Activated effector memory CD4-positive, alpha-beta T cell treated with anti-CD3 and anti-CD28 coated beads, Interleukin-2, amount 50 U/mL, for 16 hours (primary cell): ENCODE measurements around the gene RALGPS1.

Source experiments
- DNase-seq: peaks from one replicate; pipeline ENCODE4 v3.0.0-alpha.2; 2020

RALGPS1 gene

GRCh38 chr9:127083138-127083980 is 168.8 kb downstream of the RALGPS1 start:
- no peak for DNase-seq

GRCh38 chr9:127084076-127085039 is 169.8 kb downstream of the RALGPS1 start:
- no peak for DNase-seq

- no peak for DNase-seq
These were observed 170.6 kb downstream of the RALGPS1 start for GRCh38 chr9:127085186-127085585.

- DNase-seq: no peak
These were observed 172.2 kb downstream of the RALGPS1 start for GRCh38 chr9:127086771-127087170.

- DNase-seq: no peak
These were observed 172.8 kb downstream of the RALGPS1 start for GRCh38 chr9:127087411-127087810.

GRCh38 chr9:127087836-127088235 is 173.3 kb downstream of the RALGPS1 start:
- DNase-seq: no peak

GRCh38 chr9:127088724-127089615 is 174.4 kb downstream of the RALGPS1 start:
- DNase-seq: no peak

GRCh38 chr9:127089631-127090081 is 175.1 kb downstream of the RALGPS1 start:
- DNase-seq: no peak

GRCh38 chr9:127090341-127090985 is 175.9 kb downstream of the RALGPS1 start:
- DNase-seq: no peak

- no peak for DNase-seq
These were observed 176.9 kb downstream of the RALGPS1 start for GRCh38 chr9:127091526-127091925.

GRCh38 chr9:127092041-127092608 is 177.5 kb downstream of the RALGPS1 start:
- no peak for DNase-seq

GRCh38 chr9:127093319-127094020 is 178.9 kb downstream of the RALGPS1 start:
- no peak for DNase-seq

GRCh38 chr9:127095411-127095810 is 180.8 kb downstream of the RALGPS1 start:
- no peak for DNase-seq

- no peak for DNase-seq
These were observed 181.6 kb downstream of the RALGPS1 start for GRCh38 chr9:127096208-127096607.

- DNase-seq: no peak
These were observed 183.1 kb downstream of the RALGPS1 start for GRCh38 chr9:127097683-127098082.

- no peak for DNase-seq
These were observed 184.5 kb downstream of the RALGPS1 start for GRCh38 chr9:127098916-127099553.

- DNase-seq: no peak
These were observed 185.1 kb downstream of the RALGPS1 start for GRCh38 chr9:127099664-127100063.

GRCh38 chr9:127102176-127102575 is 187.6 kb downstream of the RALGPS1 start:
- no peak for DNase-seq

GRCh38 chr9:127102788-127103187 is 188.2 kb downstream of the RALGPS1 start:
- DNase-seq: no peak

GRCh38 chr9:127104581-127105311 is 190.2 kb downstream of the RALGPS1 start:
- no peak for DNase-seq
